Measurements from ENCODE around the gene C1QTNF9B. TPM values are rescaled to one million over a fixed set of nuclear protein-coding genes. Genes with fewer than 3 reads are reported as not detected.

The C1QTNF9B gene
- total and polyA plus RNA-seq, 10 donors = 0.23 to 1.9 (median 0.77) TPM; not detected in 3

DNA sequence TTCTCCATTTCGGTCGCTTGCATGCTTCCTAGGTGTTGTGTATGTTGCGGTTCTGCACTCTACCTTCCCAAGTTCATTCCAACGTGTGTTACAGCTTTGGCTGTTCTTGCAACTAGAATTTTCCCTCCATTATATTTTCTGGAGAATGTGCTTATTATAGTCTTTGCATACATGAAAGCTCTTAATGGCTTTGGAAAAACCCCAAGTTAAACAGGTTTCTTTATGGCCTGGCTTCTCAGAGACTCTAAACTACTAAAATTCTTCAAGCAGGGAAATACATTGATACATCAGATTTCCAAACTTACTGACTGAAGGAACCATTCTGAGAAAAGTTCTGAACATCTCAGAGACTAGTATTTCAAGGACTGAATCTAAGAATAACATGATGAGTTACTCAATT is 20.0 kb downstream of the C1QTNF9B start:
- TF ChIP-seq POLR2AphosphoS5 (IDR thresholded peaks at IDR 0.05) = no peak
- TF ChIP-seq POLR2A (IDR thresholded peaks at IDR 0.05) = no peak
- no peak for TF ChIP-seq CTCF (IDR thresholded peaks at IDR 0.05 in 8 of 11, conservative IDR thresholded peaks at IDR 0.05 in 3 of 11)
- Histone ChIP-seq H3K4me1 (no peaks in the 10 kb centered on the region), H3K9me3 (no peaks in the 10 kb centered on the region), H3K36me3 (peaks cover 0 to 57% (median 4%) of the 10 kb centered on the region in 6 donors), H3K4me3 (no peak overlapping the region), H3K27ac (no peak overlapping the region), H3K27me3 (replicated peaks in 1 of 7) (no peaks in the 10 kb centered on the region)
- intact Hi-C loops (cut with DNase I; ENCODE audit: low total_unique reads) = no loop called here
- no peak for DNase-seq
- 92 to 98% (median 96%) methylated on average over 4 of the region's 4 CpGs for WGBS, 5 donors

DNA sequence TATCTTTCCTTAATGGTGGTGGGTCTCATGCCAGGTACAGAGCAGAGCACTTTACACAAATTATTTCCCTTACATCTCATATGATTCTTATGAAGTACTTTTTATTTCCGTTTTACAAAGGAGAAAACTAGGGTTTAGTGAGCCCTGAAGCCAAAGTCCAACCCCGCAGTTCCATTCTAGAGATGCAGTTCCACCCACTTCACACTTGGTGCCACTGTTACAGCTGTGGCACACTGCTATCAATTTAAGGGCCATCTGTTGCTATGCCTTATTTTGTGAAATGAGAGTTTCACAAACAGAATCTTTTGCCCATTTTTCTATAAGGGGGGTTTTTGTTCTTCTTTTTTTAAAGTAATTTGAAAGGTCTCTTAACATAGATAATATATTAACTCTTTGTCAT is 21.0 kb downstream of the C1QTNF9B start:
- intact Hi-C loops (cut with DNase I; ENCODE audit: low total_unique reads) = no loop called here
- WGBS, 5 donors = 84 to 87% (median 85%) methylated on average over 2 of the region's 2 CpGs

GRCh38 chr13:23871616-23872220 is 25.6 kb downstream of the C1QTNF9B start:
- no peak overlapping the region for H3K4me3 ChIP-seq
- H3K27me3 ChIP-seq (replicated peaks in 1 of 7) = no peaks in the 10 kb centered on the region
- intact Hi-C loops (cut with DNase I; ENCODE audit: low total_unique reads) = loop anchor here (5.0 kb wide), 1 partner anchor 404 kb away; no protein-coding TSS in a partner anchor
- no peak for DNase-seq
- WGBS, 5 donors = 89 to 94% (median 91%) methylated on average over 2 of the region's 2 CpGs
- peaks cover 0 to 40% (median 0%) of the 10 kb centered on the region in 6 donors for H3K36me3 ChIP-seq
- H3K4me1 ChIP-seq = peaks cover 0 to 12% (median 4%) of the 10 kb centered on the region in 6 donors
- no peak overlapping the region for H3K27ac ChIP-seq
- no peaks in the 10 kb centered on the region for H3K9me3 ChIP-seq
- TF ChIP-seq POLR2AphosphoS5 (IDR thresholded peaks at IDR 0.05) (no peak), POLR2A (IDR thresholded peaks at IDR 0.05) (no peak), CTCF (IDR thresholded peaks at IDR 0.05 in 8 of 11, conservative IDR thresholded peaks at IDR 0.05 in 3 of 11) (peak; percentile 11 to 66 (median 61))

More for the DNA sequence above, 21.0 kb downstream of the C1QTNF9B start:
- no peak overlapping the region for H3K4me3 ChIP-seq
- no peaks in the 10 kb centered on the region for H3K9me3 ChIP-seq
- DNase-seq = no peak
- peaks cover 0 to 4% (median 0%) of the 10 kb centered on the region in 6 donors for H3K4me1 ChIP-seq
- TF ChIP-seq CTCF (IDR thresholded peaks at IDR 0.05 in 8 of 11, conservative IDR thresholded peaks at IDR 0.05 in 3 of 11) = peak in 3 of 11 experiments; percentile 13 to 39 (median 16)
- TF ChIP-seq POLR2AphosphoS5 (IDR thresholded peaks at IDR 0.05) = no peak
- no peak for TF ChIP-seq POLR2A (IDR thresholded peaks at IDR 0.05)
- H3K36me3 ChIP-seq = peaks cover 0 to 52% (median 4%) of the 10 kb centered on the region in 6 donors
- no peaks in the 10 kb centered on the region for H3K27me3 ChIP-seq (replicated peaks in 1 of 7)
- no peak overlapping the region for H3K27ac ChIP-seq

- TF ChIP-seq POLR2AphosphoS5 (IDR thresholded peaks at IDR 0.05) (no peak), POLR2A (IDR thresholded peaks at IDR 0.05) (no peak), CTCF (IDR thresholded peaks at IDR 0.05 in 8 of 11, conservative IDR thresholded peaks at IDR 0.05 in 3 of 11) (no peak)
- 83 to 89% (median 87%) methylated on average over 12 of the region's 12 CpGs for WGBS, 5 donors
- H3K27ac ChIP-seq = no peak overlapping the region
These were observed 26.8 kb downstream of the C1QTNF9B start for GRCh38 chr13:23870356-23871140.

More at GRCh38 chr13:23870356-23871140, 26.8 kb downstream of the C1QTNF9B start:
- Histone ChIP-seq H3K36me3 (peaks cover 0 to 40% (median 0%) of the 10 kb centered on the region in 6 donors), H3K4me3 (no peak overlapping the region), H3K9me3 (no peaks in the 10 kb centered on the region), H3K27me3 (replicated peaks in 1 of 7) (no peaks in the 10 kb centered on the region), H3K4me1 (peaks cover 0 to 12% (median 5%) of the 10 kb centered on the region in 6 donors)
- no peak for DNase-seq
- intact Hi-C loops (cut with DNase I; ENCODE audit: low total_unique reads) = loop anchor here (5.0 kb wide), 1 partner anchor 403 kb away; no protein-coding TSS in a partner anchor
